ENCODE data around the gene ANP32A. TPM values are rescaled to one million over a fixed set of nuclear protein-coding genes. Genes with fewer than 3 reads are reported as not detected.
A peak's percentile ranks its signal among the peaks of the same experiment; 100 is the strongest.

Gene ANP32A
- total RNA-seq, 2 experiments from 2014 or later: 174 to 177 TPM

DNA sequence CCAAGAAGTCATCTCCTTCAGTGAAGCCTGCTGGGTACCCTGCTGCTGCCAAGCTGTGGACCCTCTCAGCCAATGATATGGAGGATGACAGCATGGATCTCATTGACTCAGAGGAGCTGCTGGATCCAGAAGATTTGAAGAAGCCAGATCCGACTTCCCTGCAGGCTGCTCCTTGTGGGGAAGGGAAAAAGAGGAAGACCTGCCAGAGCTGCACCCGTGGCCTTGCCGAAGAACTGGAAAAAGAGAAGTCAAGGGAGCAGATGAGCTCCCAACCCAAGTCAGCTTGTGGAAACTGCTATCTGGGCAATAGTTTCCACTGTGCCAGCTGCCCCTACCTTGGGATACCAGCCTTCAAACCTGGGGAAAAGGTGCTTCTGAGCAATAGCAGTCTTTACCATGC is 13.7 kb upstream of the ANP32A start:
- DNase-seq: no peak
- no peak for ATAC-seq (ENCODE audit: low read depth)
- POLR2A ChIA-PET: interaction anchor here (0.6 to 1.1 kb wide), 3 partner anchors 23 to 100 kb away, joined by 3 read pairs; no protein-coding TSS in a partner anchor
- peaks cover 4% of the 10 kb centered on the region for H3K36me3 Mint-ChIP-seq
- peaks cover 22% of the 10 kb centered on the region for H3K27me3 Mint-ChIP-seq
- peaks cover 12% of the 10 kb centered on the region for H3K9me3 Mint-ChIP-seq
- no peak overlapping the region for H3K4me3 Mint-ChIP-seq
- H3K27ac Mint-ChIP-seq: no peak overlapping the region
- H3K4me1 Mint-ChIP-seq: peaks cover 17% of the 10 kb centered on the region

DNA sequence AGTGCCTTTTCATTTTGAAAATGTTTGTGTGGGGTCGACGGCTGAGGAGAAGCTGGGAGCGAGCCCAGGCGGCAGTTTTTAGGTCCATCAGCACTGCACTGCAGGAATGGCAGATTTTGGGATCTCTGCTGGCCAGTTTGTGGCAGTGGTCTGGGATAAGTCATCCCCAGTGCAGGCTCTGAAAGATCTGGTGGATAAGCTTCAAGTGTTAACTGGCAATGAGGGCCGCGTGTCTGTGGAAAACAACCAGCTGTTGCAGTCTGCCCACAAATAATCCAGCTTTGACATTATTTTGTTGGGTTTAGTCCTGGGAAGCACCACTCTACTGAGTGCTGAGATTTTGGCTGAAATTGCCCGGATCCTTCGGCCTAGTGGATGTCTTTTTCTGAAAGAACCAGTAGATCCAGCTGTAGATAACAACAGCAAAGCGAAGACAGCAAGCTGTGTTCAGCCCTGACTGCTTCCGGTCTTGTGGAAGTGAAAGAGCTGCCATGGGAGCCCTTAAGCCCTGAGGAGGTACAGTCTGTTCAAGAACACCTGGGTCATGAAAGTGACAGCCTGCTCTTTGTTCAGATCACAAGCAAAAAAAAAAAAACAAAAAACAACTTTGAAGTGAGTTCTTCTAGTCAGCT is 13.1 kb upstream of the ANP32A start:
- Mint-ChIP-seq H3K9me3 (peaks cover 12% of the 10 kb centered on the region), H3K4me1 (peaks cover 19% of the 10 kb centered on the region), H3K4me3 (no peak overlapping the region), H3K36me3 (peaks cover 4% of the 10 kb centered on the region), H3K27me3 (peaks cover 19% of the 10 kb centered on the region), H3K27ac (no peak overlapping the region)
- ATAC-seq (ENCODE audit: low read depth): peak; percentile 92
- POLR2A ChIA-PET: interaction anchor here (0.6 kb wide), 2 partner anchors 22 to 35 kb away, joined by 3 read pairs; no protein-coding TSS in a partner anchor
- DNase-seq: no peak

DNA sequence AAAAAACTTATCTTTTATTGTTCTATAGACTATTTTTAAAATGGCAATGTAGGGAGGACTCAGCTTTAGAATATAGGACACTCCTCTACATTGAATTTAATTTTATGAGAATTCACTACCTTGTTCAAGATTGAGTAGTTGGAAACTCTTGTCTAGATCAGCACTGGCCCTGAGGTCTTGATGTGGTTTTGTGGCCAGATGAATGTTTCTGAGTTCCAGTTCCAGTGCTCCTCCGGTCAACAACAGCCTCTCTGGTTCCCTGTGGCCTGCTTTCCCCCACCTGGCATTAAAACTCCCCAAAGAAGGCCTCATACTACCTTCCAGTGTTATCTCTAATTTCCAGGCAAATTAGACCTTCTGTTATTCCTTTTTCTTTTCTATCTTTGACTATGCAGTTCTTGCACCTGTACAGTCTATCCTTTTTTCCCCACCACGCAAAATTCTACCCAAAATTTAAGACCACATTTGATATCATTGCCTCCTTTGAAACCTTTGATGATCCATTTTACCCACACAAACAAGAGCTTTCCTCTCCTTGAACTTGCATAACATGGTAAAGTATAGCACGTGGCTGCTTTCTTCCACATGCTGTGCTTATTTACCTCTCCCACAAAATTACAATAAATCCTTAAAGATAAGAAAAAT is 9.6 kb upstream of the ANP32A start:
- no peak for DNase-seq
- POLR2A ChIA-PET: interaction anchor here (0.8 to 1.1 kb wide), 2 partner anchors 11 to 49 kb away, joined by 3 to 4 read pairs; no protein-coding TSS in a partner anchor
- Mint-ChIP-seq H3K9me3 (no peaks in the 10 kb centered on the region), H3K4me1 (peaks cover 23% of the 10 kb centered on the region), H3K4me3 (peak overlapping the region; percentile 9), H3K27ac (no peak overlapping the region), H3K36me3 (no peaks in the 10 kb centered on the region), H3K27me3 (peaks cover 3% of the 10 kb centered on the region)
- no peak for ATAC-seq (ENCODE audit: low read depth)

- no peaks in the 10 kb centered on the region for H3K36me3 Mint-ChIP-seq
- POLR2A ChIA-PET: interaction anchor here (0.8 to 1.3 kb wide), 4 partner anchors 8 to 45 kb away, joined by 3 to 6 read pairs (median 5); partner anchors contain the start of gene ANP32A
- H3K27ac Mint-ChIP-seq: no peak overlapping the region
Observed at GRCh38 chr15:68829068-68829467, 8.4 kb upstream of the ANP32A start.

DNA sequence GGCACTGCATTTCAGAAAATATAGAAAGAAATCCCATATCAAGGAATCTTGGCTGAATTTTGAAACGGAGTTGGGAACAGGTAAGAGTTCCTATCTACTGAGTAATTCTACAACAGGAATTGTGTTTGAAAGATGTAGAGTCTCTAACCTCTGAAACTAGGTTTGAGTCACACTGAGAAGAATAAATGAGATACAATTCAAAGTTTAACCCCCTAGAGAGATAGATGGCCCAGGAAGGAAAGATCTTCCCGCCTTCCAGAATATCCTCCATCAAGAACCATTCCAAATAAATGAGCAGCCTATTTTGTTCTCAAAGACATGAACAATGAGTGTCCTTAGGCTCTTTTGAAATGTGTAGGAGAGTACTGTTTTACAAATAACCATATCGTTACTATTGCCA is 2.9 kb upstream of the ANP32A start:
- H3K9me3 Mint-ChIP-seq: no peaks in the 10 kb centered on the region
- POLR2A ChIA-PET: interaction anchor here (1.0 kb wide), 1 partner anchor 31 kb away, joined by 3 read pairs; no protein-coding TSS in a partner anchor
- ATAC-seq (ENCODE audit: low read depth): no peak
- H3K36me3 Mint-ChIP-seq: peaks cover 1% of the 10 kb centered on the region
- no peak for DNase-seq
- no peak overlapping the region for H3K27ac Mint-ChIP-seq
- H3K27me3 Mint-ChIP-seq: no peaks in the 10 kb centered on the region
- no peak overlapping the region for H3K4me3 Mint-ChIP-seq
- peaks cover 19% of the 10 kb centered on the region for H3K4me1 Mint-ChIP-seq

More at GRCh38 chr15:68829068-68829467, 8.4 kb upstream of the ANP32A start:
- no peak overlapping the region for H3K4me3 Mint-ChIP-seq
- no peaks in the 10 kb centered on the region for H3K9me3 Mint-ChIP-seq
- peaks cover 21% of the 10 kb centered on the region for H3K4me1 Mint-ChIP-seq
- H3K27me3 Mint-ChIP-seq: peaks cover 3% of the 10 kb centered on the region
- peak; percentile 65 for ATAC-seq (ENCODE audit: low read depth)
- no peak for DNase-seq

- Mint-ChIP-seq H3K27ac (no peak overlapping the region), H3K4me1 (peaks cover 19% of the 10 kb centered on the region), H3K9me3 (no peaks in the 10 kb centered on the region), H3K4me3 (peak overlapping the region; percentile 34), H3K27me3 (no peaks in the 10 kb centered on the region), H3K36me3 (peaks cover 1% of the 10 kb centered on the region)
- POLR2A ChIA-PET: interaction anchor here (0.8 to 1.2 kb wide), 2 partner anchors 26 to 28 kb away, joined by 3 read pairs; no protein-coding TSS in a partner anchor
- no peak for ATAC-seq (ENCODE audit: low read depth)
- DNase-seq: no peak
Observed at GRCh38 chr15:68822818-68823217, 2.1 kb upstream of the ANP32A start.

GRCh38 chr15:68821841-68822381 is 1.2 kb upstream of the ANP32A start:
- Mint-ChIP-seq H3K27me3 (no peaks in the 10 kb centered on the region), H3K27ac (peak overlapping the region; percentile 77)
- POLR2A ChIA-PET: interaction anchor here (0.6 to 9.3 kb wide), 5 partner anchors 25 to 541 kb away, joined by 3 to 95 read pairs (median 3); no protein-coding TSS in a partner anchor

DNA sequence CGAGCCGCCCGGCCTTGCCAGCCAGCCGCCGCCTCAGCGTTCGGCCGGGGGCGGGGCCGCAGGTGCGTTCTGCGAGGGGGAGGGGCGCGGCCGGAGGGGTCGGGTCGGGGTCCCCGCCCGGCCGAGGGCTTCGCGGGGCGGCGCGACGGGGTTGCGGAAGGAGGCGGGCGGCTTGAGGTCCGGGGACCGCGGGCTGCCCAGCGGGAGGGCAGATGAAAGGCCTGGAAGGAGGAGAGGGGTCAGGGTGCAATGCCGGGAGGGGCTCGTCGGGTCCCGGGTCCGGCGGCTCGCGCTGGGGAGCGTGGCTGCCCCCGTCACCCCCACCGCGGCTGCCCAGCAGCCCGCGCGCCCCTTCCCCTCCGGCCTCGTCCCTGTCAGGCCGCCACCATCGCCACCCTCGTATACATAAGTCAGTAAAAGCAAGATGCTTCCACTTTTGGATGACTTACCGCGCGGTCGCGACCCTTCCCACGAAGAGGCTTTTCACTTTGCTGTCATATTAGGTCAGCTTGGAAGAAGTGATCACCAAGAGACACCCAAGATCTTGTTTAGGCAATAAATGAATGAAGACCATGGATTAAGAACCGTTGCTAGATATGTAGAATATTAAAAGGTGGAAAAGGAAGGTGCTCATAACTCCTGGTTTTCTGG is 620 bp upstream of the ANP32A start:
- Mint-ChIP-seq H3K27ac (peak overlapping the region; percentile 94), H3K4me3 (peak overlapping the region; percentile 94), H3K27me3 (no peaks in the 10 kb centered on the region), H3K9me3 (no peaks in the 10 kb centered on the region), H3K36me3 (peaks cover 1% of the 10 kb centered on the region), H3K4me1 (peaks cover 21% of the 10 kb centered on the region)
- ATAC-seq (ENCODE audit: low read depth): no peak
- POLR2A ChIA-PET: interaction anchor here (0.6 to 9.3 kb wide), 5 partner anchors 7 to 593 kb away, joined by 3 to 95 read pairs (median 4); no protein-coding TSS in a partner anchor
- DNase-seq: no peak

More at GRCh38 chr15:68821841-68822381, 1.2 kb upstream of the ANP32A start:
- Mint-ChIP-seq H3K4me1 (peaks cover 17% of the 10 kb centered on the region), H3K4me3 (peak overlapping the region; percentile 85), H3K36me3 (peaks cover 1% of the 10 kb centered on the region), H3K9me3 (no peaks in the 10 kb centered on the region)
- no peak for DNase-seq
- no peak for ATAC-seq (ENCODE audit: low read depth)

GRCh38 chr15:68819495-68820294 is 1.0 kb downstream of the ANP32A start:
- POLR2A ChIA-PET: interaction anchor here (0.8 to 9.3 kb wide), 7 partner anchors 9 to 340 kb away, joined by 3 to 95 read pairs (median 3); no protein-coding TSS in a partner anchor
- H3K27ac Mint-ChIP-seq: peak overlapping the region; percentile 94

DNA sequence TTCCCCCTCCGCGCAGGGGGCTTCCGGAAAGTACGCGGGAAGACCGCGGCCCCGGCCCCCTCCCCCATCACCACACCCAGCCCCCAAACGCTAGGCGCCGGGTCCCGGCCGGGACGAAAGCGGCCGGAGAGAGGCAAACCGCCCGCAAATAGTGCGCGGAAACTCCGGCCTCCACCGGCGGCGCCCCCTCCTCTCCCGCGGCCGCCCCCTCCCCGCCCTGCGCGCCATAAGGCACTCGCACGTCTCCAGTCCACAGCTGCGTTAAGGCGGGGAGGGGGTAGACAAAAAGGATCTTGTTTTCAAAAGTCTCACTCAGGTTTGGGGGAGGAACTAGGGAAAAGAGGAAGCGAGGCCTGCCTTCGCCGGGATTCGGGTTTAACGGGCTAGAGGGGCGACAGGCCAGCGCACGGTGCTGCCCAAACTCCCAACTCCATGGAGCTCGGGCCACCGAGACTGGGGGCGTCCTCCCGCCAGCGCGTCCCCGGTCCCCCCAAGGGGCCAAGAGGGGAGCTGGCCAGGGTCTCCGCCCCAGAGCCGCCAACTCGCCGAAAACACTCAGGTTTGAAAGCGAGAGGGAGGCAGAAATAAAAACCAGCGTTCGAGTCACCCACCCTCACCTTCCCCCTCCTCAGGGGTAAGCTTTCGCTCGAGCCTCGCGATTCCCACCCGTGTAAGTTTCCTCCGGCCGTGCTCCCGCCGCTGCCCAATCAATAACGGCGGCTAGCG is 1.8 kb downstream of the ANP32A start:
- no peaks in the 10 kb centered on the region for H3K9me3 Mint-ChIP-seq
- POLR2A ChIA-PET: interaction anchor here (0.8 to 9.3 kb wide), 10 partner anchors 9 to 341 kb away, joined by 3 to 95 read pairs (median 4); no protein-coding TSS in a partner anchor
- peaks cover 38% of the 10 kb centered on the region for H3K4me1 Mint-ChIP-seq

More at GRCh38 chr15:68819495-68820294, 1.0 kb downstream of the ANP32A start:
- peak; percentile 65 for DNase-seq
- ATAC-seq (ENCODE audit: low read depth): no peak
- H3K27me3 Mint-ChIP-seq: no peaks in the 10 kb centered on the region
- peak overlapping the region; percentile 94 for H3K4me3 Mint-ChIP-seq
- H3K9me3 Mint-ChIP-seq: no peaks in the 10 kb centered on the region
- H3K4me1 Mint-ChIP-seq: peaks cover 37% of the 10 kb centered on the region
- peaks cover 7% of the 10 kb centered on the region for H3K36me3 Mint-ChIP-seq

GRCh38 chr15:68818066-68818768 is 2.5 kb downstream of the ANP32A start:
- H3K27ac Mint-ChIP-seq: peak overlapping the region; percentile 94
- ATAC-seq (ENCODE audit: low read depth): peak; percentile 25
- no peaks in the 10 kb centered on the region for H3K9me3 Mint-ChIP-seq

More for the DNA sequence above, 1.8 kb downstream of the ANP32A start:
- Mint-ChIP-seq H3K27me3 (no peaks in the 10 kb centered on the region), H3K27ac (peak overlapping the region; percentile 94), H3K4me3 (peak overlapping the region; percentile 94), H3K36me3 (peaks cover 7% of the 10 kb centered on the region)
- no peak for ATAC-seq (ENCODE audit: low read depth)
- DNase-seq: peak; percentile 57

More at GRCh38 chr15:68818066-68818768, 2.5 kb downstream of the ANP32A start:
- H3K4me3 Mint-ChIP-seq: peak overlapping the region; percentile 94
- POLR2A ChIA-PET: interaction anchor here (0.8 to 9.3 kb wide), 7 partner anchors 9 to 343 kb away, joined by 3 to 95 read pairs (median 4); partner anchors contain the start of gene GLCE
- peaks cover 10% of the 10 kb centered on the region for H3K36me3 Mint-ChIP-seq
- H3K4me1 Mint-ChIP-seq: peaks cover 39% of the 10 kb centered on the region
- DNase-seq: peak; percentile 79
- no peaks in the 10 kb centered on the region for H3K27me3 Mint-ChIP-seq
